Measurements from ENCODE around the gene C17orf100.
A peak's percentile ranks its signal among the peaks of the same experiment; 100 is the strongest.
"Not testable (repeated sequence)": the region's sequence is repeated elsewhere in the genome, so short reads cannot be mapped to it uniquely, and the experiment has no call there.

The C17orf100 gene

GRCh38 chr17:6643451-6644125 lies 8.0 kb upstream of the C17orf100 start:
- TF ChIP-seq FOXP2 (optimal IDR thresholded peaks at IDR 0.05; ENCODE audit: control extremely low read depth, extremely low read length, insufficient read depth): no peak
- TF ChIP-seq POLR2AphosphoS5 (IDR thresholded peaks at IDR 0.05; ENCODE audit: borderline replicate concordance, low read depth, low read length): no peak
- no peak for TF ChIP-seq EZH2 (IDR thresholded peaks at IDR 0.05)
- Histone ChIP-seq H3K36me3 (ENCODE audit: insufficient read depth, low read length) (peaks cover 56% of the 10 kb centered on the region), H3K9me3 (ENCODE audit: low read depth, low read length) (no peaks in the 10 kb centered on the region), H3K9ac (ENCODE audit: insufficient read length) (no peak overlapping the region), H3K27ac (0 out of 2 replicates have a peak overlapping the region, but pooled peaks have one; percentile 25), H3K4me3 (no peak overlapping the region)
- DNase-seq (ENCODE audit: low read depth, low spot score): no peak

- Histone ChIP-seq H3K9ac (ENCODE audit: insufficient read length) (no peak overlapping the region), H3K36me3 (ENCODE audit: insufficient read depth, low read length) (peaks cover 62% of the 10 kb centered on the region), H3K27ac (no peak overlapping the region), H3K4me3 (no peak overlapping the region), H3K9me3 (ENCODE audit: low read depth, low read length) (no peaks in the 10 kb centered on the region)
- DNase-seq (ENCODE audit: low read depth, low spot score): no peak
- TF ChIP-seq FOXP2 (optimal IDR thresholded peaks at IDR 0.05; ENCODE audit: control extremely low read depth, extremely low read length, insufficient read depth) (no peak), EZH2 (IDR thresholded peaks at IDR 0.05) (no peak), POLR2AphosphoS5 (IDR thresholded peaks at IDR 0.05; ENCODE audit: borderline replicate concordance, low read depth, low read length) (no peak)
Measured at GRCh38 chr17:6648181-6648580, 3.4 kb upstream of the C17orf100 start.

DNA sequence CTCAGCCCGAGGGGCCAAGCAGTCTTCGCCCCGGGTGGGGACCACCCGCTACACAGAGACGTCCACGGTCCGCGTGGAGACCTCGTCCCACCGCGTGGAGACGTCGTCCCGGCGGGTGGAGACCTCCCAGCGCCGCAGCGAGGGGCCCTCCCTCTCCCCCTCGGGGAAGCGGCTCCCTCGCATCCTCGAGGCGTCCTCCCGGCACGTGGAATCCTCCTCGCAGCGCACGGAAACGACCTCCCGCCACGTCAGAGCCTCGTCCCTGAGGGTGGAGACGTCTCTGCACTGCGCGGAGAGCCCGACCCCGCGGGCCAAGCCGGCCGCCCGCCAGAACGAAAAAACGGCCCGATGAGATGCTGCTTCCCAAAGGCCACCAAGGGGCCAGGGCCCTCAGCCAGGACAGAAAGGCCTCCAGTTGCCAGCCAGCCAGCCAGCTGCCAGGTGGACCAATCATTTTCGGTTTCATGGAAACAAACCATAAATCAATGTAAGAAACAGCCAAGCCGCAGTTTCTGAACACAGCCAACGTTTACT lies 424 bp downstream of the C17orf100 start:
- TF ChIP-seq EZH2 (IDR thresholded peaks at IDR 0.05) (no peak), POLR2AphosphoS5 (IDR thresholded peaks at IDR 0.05; ENCODE audit: borderline replicate concordance, low read depth, low read length) (no peak)
- Histone ChIP-seq H3K27ac (no peak overlapping the region), H3K9ac (ENCODE audit: insufficient read length) (peak overlapping the region; percentile 81), H3K36me3 (ENCODE audit: insufficient read depth, low read length) (peaks cover 32% of the 10 kb centered on the region), H3K9me3 (ENCODE audit: low read depth, low read length) (no peaks in the 10 kb centered on the region), H3K4me3 (peak overlapping the region; percentile 92)
- no peak for DNase-seq (ENCODE audit: low read depth, low spot score)

DNA sequence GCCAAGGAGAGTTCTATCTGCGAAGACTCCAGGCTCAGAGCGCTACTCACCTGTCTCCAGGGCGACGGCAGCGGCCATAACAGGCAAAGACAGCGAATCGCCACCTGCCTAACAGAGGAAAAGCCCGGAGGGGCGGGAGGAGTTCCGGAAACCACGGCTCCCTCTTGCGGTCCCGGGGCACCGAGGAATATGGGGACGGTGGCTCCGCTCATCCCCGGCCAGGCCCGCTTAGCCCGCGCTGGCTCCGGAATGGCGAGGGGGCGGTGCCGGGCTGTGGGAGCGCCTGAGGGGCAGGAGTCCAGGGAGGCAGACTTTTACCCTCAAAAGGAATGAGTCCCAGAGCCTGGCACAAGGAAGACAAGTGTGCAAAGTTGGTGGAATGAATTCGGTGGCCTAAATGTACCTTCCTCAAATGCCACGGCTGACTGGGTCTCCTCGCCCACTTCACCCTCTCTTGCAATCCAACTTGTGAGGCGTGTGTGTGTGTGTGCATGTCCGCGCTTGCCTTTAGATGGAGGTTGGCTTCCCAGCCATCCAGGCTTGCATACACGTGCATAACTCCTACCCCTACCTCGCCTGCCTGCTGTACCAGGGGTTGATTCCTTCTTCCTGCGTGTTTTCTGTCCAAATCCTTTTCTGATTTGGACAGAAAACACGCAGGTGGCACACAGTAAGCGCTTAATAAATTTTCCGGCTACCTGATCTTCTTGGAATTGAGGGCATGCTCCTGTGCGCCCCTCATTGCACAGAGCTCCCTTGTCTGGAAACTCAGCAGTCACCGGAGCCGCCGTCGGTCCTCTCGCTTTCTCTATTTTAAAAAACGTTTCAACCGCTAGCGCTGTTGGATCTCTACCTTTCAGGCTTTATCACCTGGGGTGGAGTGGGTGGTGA lies 3.5 kb downstream of the C17orf100 start:
- H3K9ac ChIP-seq (ENCODE audit: insufficient read length): no peak overlapping the region
- DNase-seq (ENCODE audit: low read depth, low spot score): no peak
- H3K9me3 ChIP-seq (ENCODE audit: low read depth, low read length): no peaks in the 10 kb centered on the region
- H3K4me3 ChIP-seq: no peak overlapping the region
- H3K27ac ChIP-seq: no peak overlapping the region
- peaks cover 3% of the 10 kb centered on the region; the same call in 1 of the 2 replicates for H3K36me3 ChIP-seq (ENCODE audit: insufficient read depth, low read length)
- no peak for TF ChIP-seq EZH2 (IDR thresholded peaks at IDR 0.05)
- TF ChIP-seq FOXP2 (optimal IDR thresholded peaks at IDR 0.05; ENCODE audit: control extremely low read depth, extremely low read length, insufficient read depth): no peak
- no peak for TF ChIP-seq POLR2AphosphoS5 (IDR thresholded peaks at IDR 0.05; ENCODE audit: borderline replicate concordance, low read depth, low read length)

DNA sequence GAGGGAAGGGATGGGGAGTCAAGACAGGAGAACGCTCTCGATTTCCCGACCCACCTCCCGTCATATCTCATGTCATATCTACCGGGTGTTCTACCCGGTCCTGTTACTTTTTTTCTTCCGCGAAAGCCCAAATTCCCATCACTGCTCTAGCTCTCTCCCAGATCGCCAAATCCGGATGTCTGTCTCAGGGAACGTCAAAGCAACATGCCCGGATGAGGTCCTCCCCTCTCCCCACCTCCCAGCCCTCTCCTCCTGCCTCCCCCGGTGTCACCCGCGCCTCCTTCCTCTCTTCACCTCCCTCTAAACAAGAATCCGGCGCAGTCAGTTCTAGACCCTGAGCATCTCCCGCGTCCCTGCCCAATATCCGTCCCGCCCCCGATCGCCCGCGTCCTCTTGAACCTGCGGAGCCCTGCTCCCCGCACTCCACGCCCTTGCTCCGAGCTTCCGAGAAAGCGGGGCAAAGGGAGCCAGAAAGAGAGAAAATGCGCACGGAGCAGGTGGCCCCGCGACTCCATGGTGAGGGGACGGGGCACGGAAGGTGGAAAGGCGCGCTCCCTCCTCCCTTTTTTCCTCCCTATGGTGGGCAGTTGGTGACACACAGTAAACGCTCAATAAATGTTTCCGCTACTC lies 4.3 kb downstream of the C17orf100 start:
- not testable (repeated sequence) for H3K9ac ChIP-seq (ENCODE audit: insufficient read length); H3K4me3 ChIP-seq; H3K36me3 ChIP-seq (ENCODE audit: insufficient read depth, low read length); H3K9me3 ChIP-seq (ENCODE audit: low read depth, low read length); H3K27ac ChIP-seq; DNase-seq (ENCODE audit: low read depth, low spot score)

DNA sequence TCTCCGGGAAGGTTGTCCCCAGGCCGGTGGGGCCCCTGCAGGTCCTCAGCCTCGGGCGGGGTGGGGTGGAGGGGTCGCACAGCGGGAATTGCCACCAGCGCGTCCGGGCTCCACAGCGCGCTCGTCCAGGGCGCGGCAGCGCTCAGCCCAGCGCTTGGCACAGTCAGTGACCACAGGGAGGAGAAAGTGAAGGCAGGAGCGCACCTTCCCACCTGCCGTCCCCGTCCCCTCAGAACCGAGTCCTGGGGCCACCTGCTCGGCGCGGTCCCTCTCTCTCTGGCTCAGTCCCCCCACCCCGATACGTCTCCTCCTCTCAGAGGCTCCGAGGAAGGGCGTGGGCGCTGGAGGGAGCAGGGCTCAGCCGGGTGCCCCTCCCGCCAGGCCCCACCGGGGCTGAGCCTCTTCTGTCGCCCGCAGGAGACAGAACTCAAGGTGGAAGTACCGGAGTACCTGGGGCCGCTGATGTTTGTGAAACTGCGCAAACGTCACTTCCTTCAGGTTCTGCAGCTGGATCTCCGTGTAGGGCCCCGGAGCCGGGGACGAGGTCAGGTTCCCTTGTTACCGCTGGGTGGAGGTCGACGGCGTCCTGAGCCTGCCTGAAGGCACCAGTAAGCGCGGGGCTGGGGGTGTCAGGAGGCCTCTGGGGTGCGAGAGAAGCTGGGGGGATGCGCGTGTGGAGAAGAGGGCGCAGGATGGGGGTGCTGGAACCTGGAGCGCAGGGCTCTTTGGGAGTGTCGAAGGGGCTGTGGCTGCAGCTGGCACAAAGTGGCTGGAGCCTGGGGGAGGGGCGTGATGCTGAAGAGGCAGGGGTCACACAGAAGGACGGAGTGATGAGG lies 5.5 kb downstream of the C17orf100 start:
- not testable (repeated sequence) for DNase-seq (ENCODE audit: low read depth, low spot score); H3K9ac ChIP-seq (ENCODE audit: insufficient read length); H3K27ac ChIP-seq; H3K36me3 ChIP-seq (ENCODE audit: insufficient read depth, low read length); H3K9me3 ChIP-seq (ENCODE audit: low read depth, low read length); H3K4me3 ChIP-seq

DNA sequence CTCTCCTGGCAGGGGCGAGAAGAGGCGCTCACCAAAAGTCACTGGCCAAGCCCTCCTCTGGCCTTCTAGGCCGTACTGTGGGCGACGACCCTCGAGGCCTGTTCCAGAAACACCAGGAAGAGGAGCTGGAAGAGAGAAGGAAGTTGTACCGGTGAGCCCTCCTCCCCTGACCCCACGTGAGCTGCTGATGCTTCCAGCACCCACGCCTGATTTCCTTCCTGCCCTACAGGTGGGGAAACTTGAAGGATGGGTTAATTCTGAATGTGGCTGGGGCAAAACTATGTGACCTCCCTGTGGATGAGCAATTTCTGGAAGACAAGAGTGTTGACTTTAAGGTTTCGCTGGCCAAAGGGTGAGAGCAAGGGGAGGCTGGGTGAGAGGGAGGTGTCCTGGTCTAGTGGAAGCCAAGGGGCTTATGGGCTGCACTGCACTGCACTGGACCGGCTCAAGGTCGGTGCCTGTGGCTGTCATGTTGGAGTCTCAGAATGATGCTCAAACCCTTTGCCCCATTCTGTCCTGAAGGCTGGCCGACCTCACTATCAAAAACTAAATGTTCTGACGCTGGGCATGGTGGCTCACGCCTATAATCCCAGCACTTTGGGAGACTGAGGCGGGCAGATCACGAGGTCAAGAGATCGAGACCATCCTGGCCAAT lies 6.2 kb downstream of the C17orf100 start:
- Histone ChIP-seq H3K27ac (no peak overlapping the region), H3K36me3 (ENCODE audit: insufficient read depth, low read length) (no peaks in the 10 kb centered on the region), H3K4me3 (no peak overlapping the region), H3K9me3 (ENCODE audit: low read depth, low read length) (no peaks in the 10 kb centered on the region), H3K9ac (ENCODE audit: insufficient read length) (no peak overlapping the region)
- DNase-seq (ENCODE audit: low read depth, low spot score): no peak
- no peak for TF ChIP-seq FOXP2 (optimal IDR thresholded peaks at IDR 0.05; ENCODE audit: control extremely low read depth, extremely low read length, insufficient read depth)
- TF ChIP-seq EZH2 (IDR thresholded peaks at IDR 0.05): no peak
- no peak for TF ChIP-seq POLR2AphosphoS5 (IDR thresholded peaks at IDR 0.05; ENCODE audit: borderline replicate concordance, low read depth, low read length)

DNA sequence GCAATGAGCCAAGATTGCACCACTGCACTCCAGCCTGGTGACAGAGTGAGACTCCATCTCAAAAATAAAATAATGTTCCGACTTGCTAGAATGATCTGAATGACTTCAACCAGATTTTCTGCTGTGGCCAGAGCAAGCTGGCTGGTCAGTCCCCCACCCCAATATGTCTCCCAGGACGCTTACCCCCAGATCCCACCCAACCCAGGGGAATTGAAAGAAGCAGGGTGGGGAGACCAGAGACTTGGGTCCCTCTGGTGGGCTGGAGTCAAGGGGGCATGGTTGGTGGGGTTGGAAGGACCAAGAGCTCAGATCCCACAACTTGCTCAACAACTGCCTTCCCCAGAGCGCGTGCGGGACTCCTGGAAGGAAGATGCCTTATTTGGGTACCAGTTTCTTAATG lies 6.8 kb downstream of the C17orf100 start:
- not testable (repeated sequence) for H3K4me3 ChIP-seq; H3K36me3 ChIP-seq (ENCODE audit: insufficient read depth, low read length); H3K9me3 ChIP-seq (ENCODE audit: low read depth, low read length); H3K27ac ChIP-seq; H3K9ac ChIP-seq (ENCODE audit: insufficient read length); DNase-seq (ENCODE audit: low read depth, low spot score)

All from SK-N-MC (cell line).